Keratinocyte (primary cell): ENCODE measurements around the gene PRMT2. TPM values are rescaled to one million over a fixed set of nuclear protein-coding genes. Genes with fewer than 3 reads are reported as not detected.

ENCODE experiments used
- DNase-seq: peaks from one replicate; pipeline ENCODE4 v3.0.0-alpha.2; 2011; ENCODE audit warnings: low read depth, missing footprints, low spot score
- FAIRE-seq: peaks from 2 replicates; lab custom pipeline; 2011; peaks lifted over from hg19 to GRCh38; lab: Jason Lieb, UNC
- H2AFZ ChIP-seq: 2 replicates; pipeline ENCODE4 v1.6.0; 2012; ENCODE audit warnings: low read length, control low read depth, inconsistent platforms; ENCODE audit not compliant: control insufficient read depth
- H3K27ac ChIP-seq: 2 replicates; pipeline ENCODE4 v1.5.1; 2011; ENCODE audit warnings: low read length; ENCODE audit not compliant: control insufficient read depth, insufficient read depth
- H3K27me3 ChIP-seq: 3 replicates; pipeline ENCODE4 v1.6.0; 2011; ENCODE audit warnings: low read length; ENCODE audit not compliant: control insufficient read depth, insufficient read depth; ENCODE audit errors: extremely low read depth
- H3K36me3 ChIP-seq, 2 experiments: 2 replicates in 1 of 2; 3 replicates in 1 of 2; pipeline ENCODE4 v1.5.1; 2011; ENCODE audit warnings: low read length in 2 of 2, mild to moderate bottlenecking in 1 of 2; ENCODE audit not compliant: control insufficient read depth in 2 of 2, insufficient read depth in 2 of 2; ENCODE audit errors: extremely low read depth in 1 of 2
- H3K4me1 ChIP-seq: 3 replicates; pipeline ENCODE4 v1.5.1; 2011; ENCODE audit warnings: low read length; ENCODE audit not compliant: control insufficient read depth, insufficient read depth; ENCODE audit errors: extremely low read depth
- H3K4me2 ChIP-seq: 3 replicates; pipeline ENCODE4 v1.6.0; 2011; ENCODE audit warnings: low read depth, low read length; ENCODE audit not compliant: control insufficient read depth, insufficient read depth; ENCODE audit errors: extremely low read depth
- H3K4me3 ChIP-seq, 3 experiments: fragments of 200-600 bp in 1 of 3; sonication (generic) in 1 of 3; 2 replicates in 2 of 3; 3 replicates in 1 of 3; pipeline ENCODE4 v1.5.1; 2011 to 2016; ENCODE audit warnings: low read length in 3 of 3, mild to moderate bottlenecking in 3 of 3, control low read depth in 2 of 3, inconsistent platforms in 1 of 3, low read depth in 1 of 3, mixed read lengths in 1 of 3, mixed run types in 1 of 3, moderate library complexity in 1 of 3; ENCODE audit not compliant: control insufficient read depth in 2 of 3, insufficient read depth in 2 of 3; ENCODE audit errors: extremely low read depth in 1 of 3
- H3K79me2 ChIP-seq: 2 replicates; pipeline ENCODE4 v1.6.0; 2012; ENCODE audit warnings: low read length; ENCODE audit not compliant: control insufficient read depth, insufficient read depth
- H3K9ac ChIP-seq: 3 replicates; pipeline ENCODE4 v1.6.0; 2011; ENCODE audit warnings: low read length; ENCODE audit not compliant: control insufficient read depth, insufficient read depth; ENCODE audit errors: extremely low read depth
- H3K9me1 ChIP-seq: 3 replicates; pipeline ENCODE4 v1.6.0; 2011; ENCODE audit warnings: low read length; ENCODE audit not compliant: control insufficient read depth, insufficient read depth; ENCODE audit errors: extremely low read depth
- H3K9me3 ChIP-seq: 2 replicates; pipeline ENCODE4 v1.5.1; 2012; ENCODE audit warnings: low read depth, low read length; ENCODE audit not compliant: control insufficient read depth
- H4K20me1 ChIP-seq: 3 replicates; pipeline ENCODE4 v1.6.0; 2011; ENCODE audit warnings: low read length; ENCODE audit not compliant: control insufficient read depth, insufficient read depth; ENCODE audit errors: extremely low read depth
- EZH2 ChIP-seq: IDR thresholded peaks from one replicate; pipeline ENCODE4 v1.6.1; 2012; ENCODE audit warnings: inconsistent platforms, mild to moderate bottlenecking, low read length, moderate library complexity
- dilution Hi-C: fragments of 300-500 bp; cut with MboI; formaldehyde crosslinking; loops from one replicate; pipeline ENCODE4 v1.7.0; 2020; ENCODE audit warnings: low sequenced_read_pairs; ENCODE audit not compliant: extremely low pct_ligation_motif_present
- polyA plus RNA-seq, 5 experiments: library from polyadenylated mRNA; depleted of rRNA in 3 of 5; stranded (reverse) in 3 of 5; stranded (forward) in 1 of 5; unstranded in 1 of 5; fragments of >200 nt; gene quantifications; 1 replicate in 1 of 5; 2 replicates in 3 of 5; 3 replicates in 1 of 5; pipeline versions ENCODE4 v1.2.1 to v1.2.3, GENCODE V29; 2011 to 2012; ENCODE audit warnings: missing spikeins in 2 of 5, low read depth in 1 of 5, low replicate concordance in 1 of 5
- TF ChIP-seq, protein P1 (sequence below), 3 experiments: IDR thresholded peaks in 1 of 3; conservative IDR thresholded peaks in 1 of 3; optimal IDR thresholded peaks in 1 of 3; 2 replicates in 2 of 3; 3 replicates in 1 of 3; pipeline versions ENCODE3 to v1.5.1; 2011; ENCODE audit warnings: low read length in 3 of 3, mild to moderate bottlenecking in 3 of 3, moderate library complexity in 2 of 3, control low read depth in 1 of 3, inconsistent platforms in 1 of 3; ENCODE audit not compliant: insufficient read depth in 2 of 3; ENCODE audit errors: extremely low read depth in 1 of 3

PRMT2 gene
- polyA plus RNA-seq, 1 donor (not counting 4 experiments of a cell fraction or from before 2014, with no cell fraction given): 97.3 TPM

DNA sequence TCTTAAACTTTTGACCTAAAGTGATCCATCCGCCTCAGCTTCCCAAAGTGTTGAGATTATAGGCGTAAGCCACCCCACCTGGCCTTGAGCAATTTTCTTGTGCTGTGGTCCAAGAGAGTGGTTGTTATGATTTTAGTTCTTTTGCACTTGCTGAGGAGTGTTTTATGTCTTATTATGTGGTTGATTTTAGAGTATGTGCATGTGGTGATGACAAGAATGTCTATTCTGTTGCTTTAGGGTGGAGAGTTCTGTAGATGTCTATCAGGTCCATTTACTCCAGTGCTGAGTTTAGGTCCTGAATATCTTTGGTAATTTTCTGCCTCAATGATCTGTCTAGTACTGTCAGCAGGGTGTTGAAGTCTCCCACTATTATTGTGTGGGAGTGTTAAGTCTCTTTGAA is 19.4 kb upstream of the PRMT2 start:
- TF ChIP-seq EZH2: no peak
- TF ChIP-seq, protein P1, sequence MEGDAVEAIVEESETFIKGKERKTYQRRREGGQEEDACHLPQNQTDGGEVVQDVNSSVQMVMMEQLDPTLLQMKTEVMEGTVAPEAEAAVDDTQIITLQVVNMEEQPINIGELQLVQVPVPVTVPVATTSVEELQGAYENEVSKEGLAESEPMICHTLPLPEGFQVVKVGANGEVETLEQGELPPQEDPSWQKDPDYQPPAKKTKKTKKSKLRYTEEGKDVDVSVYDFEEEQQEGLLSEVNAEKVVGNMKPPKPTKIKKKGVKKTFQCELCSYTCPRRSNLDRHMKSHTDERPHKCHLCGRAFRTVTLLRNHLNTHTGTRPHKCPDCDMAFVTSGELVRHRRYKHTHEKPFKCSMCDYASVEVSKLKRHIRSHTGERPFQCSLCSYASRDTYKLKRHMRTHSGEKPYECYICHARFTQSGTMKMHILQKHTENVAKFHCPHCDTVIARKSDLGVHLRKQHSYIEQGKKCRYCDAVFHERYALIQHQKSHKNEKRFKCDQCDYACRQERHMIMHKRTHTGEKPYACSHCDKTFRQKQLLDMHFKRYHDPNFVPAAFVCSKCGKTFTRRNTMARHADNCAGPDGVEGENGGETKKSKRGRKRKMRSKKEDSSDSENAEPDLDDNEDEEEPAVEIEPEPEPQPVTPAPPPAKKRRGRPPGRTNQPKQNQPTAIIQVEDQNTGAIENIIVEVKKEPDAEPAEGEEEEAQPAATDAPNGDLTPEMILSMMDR (optimal IDR thresholded peaks at IDR 0.05 in 1 of 3, IDR thresholded peaks at IDR 0.05 in 1 of 3, conservative IDR thresholded peaks at IDR 0.05 in 1 of 3; ENCODE audit: extremely low read depth in 1 of 3, insufficient read depth in 2 of 3, low read length in 3 of 3): no peak
- H3K9ac ChIP-seq: no peak overlapping the region
- H2AFZ ChIP-seq: no peak overlapping the region
- FAIRE-seq (no peak), DNase-seq (no peak)
- H3K36me3 ChIP-seq: no peaks in the 10 kb centered on the region
- dilution Hi-C loops: no loop called here
- no peaks in the 10 kb centered on the region for H3K9me3 ChIP-seq
- H3K9me1 ChIP-seq: no peaks in the 10 kb centered on the region
- no peaks in the 10 kb centered on the region for H3K27me3 ChIP-seq
- H3K4me1 ChIP-seq: no peaks in the 10 kb centered on the region
- H3K4me2 ChIP-seq: no peak overlapping the region
- no peaks in the 10 kb centered on the region for H3K79me2 ChIP-seq
- H3K4me3 ChIP-seq: no peak overlapping the region
- no peaks in the 10 kb centered on the region for H4K20me1 ChIP-seq
- no peak overlapping the region for H3K27ac ChIP-seq

DNA sequence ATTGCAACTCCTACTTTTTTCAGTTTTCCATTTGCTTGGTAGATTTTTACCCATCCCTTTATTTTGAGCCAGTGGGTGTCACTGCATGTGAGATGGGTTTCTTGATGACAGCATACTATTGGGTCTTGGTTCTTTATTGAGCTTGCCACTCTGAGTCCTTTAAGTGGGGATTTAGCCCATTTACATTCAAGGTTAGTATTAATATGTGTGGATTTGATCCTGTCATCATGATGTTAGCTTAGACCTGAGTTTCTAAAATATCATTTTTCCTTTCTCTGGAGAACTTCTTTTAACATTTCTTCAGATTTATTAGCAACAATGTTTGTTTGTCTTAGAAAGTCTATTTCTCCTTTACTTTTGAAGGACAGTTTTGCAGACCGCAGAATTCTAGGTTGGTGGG is 18.8 kb upstream of the PRMT2 start:
- dilution Hi-C loops: no loop called here
- no peaks in the 10 kb centered on the region for H3K4me1 ChIP-seq
- no peaks in the 10 kb centered on the region for H3K27me3 ChIP-seq
- no peaks in the 10 kb centered on the region for H4K20me1 ChIP-seq
- DNase-seq: no peak
- no peak overlapping the region for H3K4me3 ChIP-seq
- no peak overlapping the region for H2AFZ ChIP-seq
- FAIRE-seq: no peak
- no peak overlapping the region for H3K27ac ChIP-seq
- H3K9me3 ChIP-seq: no peaks in the 10 kb centered on the region
- no peaks in the 10 kb centered on the region for H3K36me3 ChIP-seq
- H3K9ac ChIP-seq: no peak overlapping the region
- H3K79me2 ChIP-seq: no peaks in the 10 kb centered on the region
- no peaks in the 10 kb centered on the region for H3K9me1 ChIP-seq
- no peak for TF ChIP-seq EZH2
- TF ChIP-seq, protein P1 (optimal IDR thresholded peaks at IDR 0.05 in 1 of 3, IDR thresholded peaks at IDR 0.05 in 1 of 3, conservative IDR thresholded peaks at IDR 0.05 in 1 of 3; ENCODE audit: extremely low read depth in 1 of 3, insufficient read depth in 2 of 3, low read length in 3 of 3): no peak
- H3K4me2 ChIP-seq: no peak overlapping the region
